Measurements from ENCODE around the gene PRDX6. TPM values are rescaled to one million over a fixed set of nuclear protein-coding genes. Genes with fewer than 3 reads are reported as not detected.
"Not testable (repeated sequence)": the region's sequence is repeated elsewhere in the genome, so short reads cannot be mapped to it uniquely, and the experiment has no call there.

PRDX6 gene
- total RNA-seq, 1 experiment from 2014 or later: 107 TPM

DNA sequence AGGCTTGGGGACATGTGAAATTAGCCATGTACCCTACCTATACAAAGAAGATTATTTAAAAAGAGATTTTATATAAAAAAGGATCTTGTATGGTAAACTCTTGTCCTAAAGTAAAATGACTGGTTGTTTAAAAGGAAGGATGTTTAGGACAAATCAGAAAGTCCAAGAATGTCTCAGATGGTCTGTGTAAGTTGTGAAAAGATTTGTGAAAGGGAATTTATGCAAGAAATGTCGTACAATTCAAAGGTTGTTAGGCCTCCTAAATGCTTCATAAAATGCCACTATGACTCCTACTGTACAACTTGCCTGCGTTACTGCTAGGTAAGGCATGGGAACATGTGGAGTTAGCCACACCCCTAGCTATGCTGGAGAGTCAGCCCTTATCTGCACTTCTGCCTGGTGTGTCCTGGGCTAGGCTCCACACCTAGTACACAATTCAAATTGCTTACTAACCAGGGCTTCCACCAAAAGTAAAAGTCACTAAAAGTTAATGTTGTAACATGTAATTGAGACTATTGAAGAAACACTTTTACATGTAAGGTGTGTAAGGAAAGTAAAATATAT, 19.7 kb downstream of the PRDX6 start:
- DNase-seq (ENCODE audit: low spot score): no peak

DNA sequence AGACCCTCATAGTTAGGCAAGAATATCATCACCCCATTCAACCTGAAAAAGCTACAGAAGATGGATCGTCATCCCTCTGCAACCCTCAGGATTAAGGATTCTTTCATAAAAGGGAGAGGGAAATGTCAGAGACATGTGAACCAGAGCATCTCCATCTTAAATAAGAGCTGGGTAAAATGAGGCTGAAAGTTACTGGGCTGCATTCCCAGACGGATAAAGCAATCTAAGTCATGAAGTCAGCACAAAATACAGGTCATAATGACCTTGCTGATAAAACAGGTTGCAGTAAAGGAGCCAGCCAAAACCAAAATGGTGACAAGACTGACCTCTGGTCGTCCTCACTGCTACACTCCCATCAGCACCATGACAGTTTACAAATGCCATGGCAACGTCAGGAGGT, 22.6 kb downstream of the PRDX6 start:
- DNase-seq (ENCODE audit: low spot score): no peak

DNA sequence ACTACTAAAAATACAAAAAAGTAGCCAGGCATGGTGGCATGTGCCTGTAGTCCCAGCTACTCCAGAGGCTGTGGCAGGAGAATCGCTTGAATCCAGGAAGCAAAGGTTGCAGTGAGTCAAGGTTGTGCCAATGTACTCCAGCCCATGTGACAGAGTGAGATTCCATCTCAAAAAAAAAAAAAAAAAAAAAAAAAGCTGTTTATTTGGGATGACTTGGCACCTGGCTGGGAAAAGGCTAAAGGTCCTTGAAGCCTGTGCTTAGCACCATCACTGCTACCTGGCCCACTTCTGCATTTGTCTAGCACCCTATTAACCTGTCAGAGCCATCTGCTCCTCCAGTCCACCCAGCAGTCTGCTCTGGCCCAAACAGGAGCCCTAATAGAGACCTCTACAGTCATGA, 25.0 kb downstream of the PRDX6 start:
- no peak for DNase-seq (ENCODE audit: low spot score)

DNA sequence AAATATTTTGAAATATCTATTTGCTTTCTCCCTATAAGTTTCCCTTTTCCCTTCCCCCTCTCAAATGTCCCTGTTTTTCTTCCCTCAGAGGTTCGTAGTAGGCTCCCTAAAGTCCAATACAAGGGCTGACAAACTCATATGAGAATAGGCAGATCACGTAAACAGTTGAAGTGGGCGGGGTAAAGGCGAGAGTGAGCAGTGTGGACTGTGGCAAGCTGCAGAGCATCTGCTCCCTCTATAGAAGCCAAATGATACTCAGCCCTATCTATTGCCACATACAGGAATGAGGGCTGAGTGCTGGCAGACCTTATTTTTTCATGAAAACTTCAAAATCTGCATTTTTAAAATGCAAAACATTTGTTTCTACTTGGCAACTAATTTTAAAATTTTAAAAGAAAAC, 26.3 kb downstream of the PRDX6 start:
- DNase-seq (ENCODE audit: low spot score): no peak

DNA sequence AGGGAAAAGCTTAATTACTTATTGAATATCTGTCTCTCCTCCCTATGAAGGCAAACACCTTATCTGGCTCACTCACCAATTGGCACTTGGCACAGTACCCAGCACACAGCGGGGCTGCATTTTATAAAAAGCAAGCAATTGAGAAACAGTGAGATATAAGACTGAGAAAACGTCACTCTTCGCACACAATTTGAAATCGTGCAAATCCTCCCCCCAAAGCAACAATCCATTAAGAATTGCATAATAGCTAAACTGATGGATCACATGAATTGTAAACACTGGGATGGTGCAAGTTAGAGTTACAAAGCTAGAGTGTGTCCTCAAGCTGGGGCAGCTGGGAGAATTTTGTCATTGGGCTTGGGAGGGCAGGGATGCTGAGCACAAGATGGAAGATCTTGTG, 27.1 kb downstream of the PRDX6 start:
- DNase-seq (ENCODE audit: low spot score): no peak

DNA sequence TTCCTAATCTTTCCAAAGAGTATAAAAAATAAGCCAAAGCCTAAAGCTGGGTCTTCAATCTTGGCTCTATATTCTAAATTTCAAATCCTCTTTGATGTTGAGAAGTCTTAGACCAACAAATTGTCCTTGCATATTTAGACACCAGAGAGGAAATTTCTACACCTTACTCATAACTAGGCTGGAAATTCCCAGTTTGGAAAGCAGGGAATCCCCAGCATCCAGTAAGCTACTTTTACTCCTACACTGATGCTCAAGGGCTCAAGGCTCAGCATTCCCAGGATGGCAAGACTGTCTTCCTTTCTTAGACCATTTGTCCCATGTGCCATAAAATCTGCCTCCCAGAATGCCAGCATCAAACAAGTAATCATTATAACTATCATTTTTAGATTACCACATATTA, 28.3 kb downstream of the PRDX6 start:
- DNase-seq (ENCODE audit: low spot score): no peak

DNA sequence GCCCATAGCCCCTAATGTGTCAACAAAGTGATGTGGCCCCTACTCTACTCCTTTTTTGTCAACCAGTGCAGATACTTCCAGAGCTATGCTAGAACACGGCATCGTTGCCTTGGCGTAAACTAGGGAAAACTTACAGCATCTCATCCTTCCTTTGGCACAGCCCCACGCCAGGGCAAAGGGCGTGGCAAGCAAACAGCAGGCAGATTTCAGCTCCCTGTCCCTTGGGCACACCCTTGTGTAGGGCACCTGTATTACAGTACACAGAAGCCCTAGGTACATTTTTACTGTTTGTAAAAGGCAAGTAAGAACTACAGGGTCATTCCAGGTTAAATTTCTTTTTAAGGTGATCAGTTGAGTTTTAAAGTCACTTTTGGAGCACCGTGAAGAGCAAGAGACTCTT, 29.3 kb downstream of the PRDX6 start:
- peak; percentile 64 for DNase-seq (ENCODE audit: low spot score)

DNA sequence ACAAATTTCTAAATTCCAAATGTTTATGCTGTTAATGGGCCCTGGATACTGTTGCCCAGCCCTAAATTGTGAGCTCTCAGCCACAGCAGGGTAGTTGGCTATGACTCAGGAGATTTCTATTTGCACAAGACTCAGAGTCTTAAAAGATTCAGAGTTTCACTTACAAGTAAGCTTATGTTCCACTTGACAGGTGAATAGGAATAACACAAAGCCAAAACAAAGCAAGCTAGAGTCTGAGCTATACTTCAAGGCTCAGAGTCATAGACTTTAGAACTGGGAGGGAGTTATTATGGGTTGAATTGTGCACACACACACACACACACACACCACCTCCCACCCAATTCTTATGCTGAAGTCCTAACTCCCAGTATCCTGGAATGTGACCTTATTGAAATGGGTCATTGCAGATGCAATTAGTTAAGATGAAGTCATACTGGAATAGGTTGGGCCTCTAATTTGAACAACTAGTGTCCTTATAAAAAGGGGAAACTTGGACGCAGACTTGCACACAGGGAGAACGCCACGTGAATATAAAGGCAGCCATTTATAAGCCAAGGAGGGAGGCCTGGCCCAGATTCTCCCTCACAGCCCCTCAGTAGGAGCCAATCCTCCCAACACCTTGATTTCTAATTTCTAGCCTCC, 30.2 kb downstream of the PRDX6 start:
- peak; percentile 67 for DNase-seq (ENCODE audit: low spot score)

DNA sequence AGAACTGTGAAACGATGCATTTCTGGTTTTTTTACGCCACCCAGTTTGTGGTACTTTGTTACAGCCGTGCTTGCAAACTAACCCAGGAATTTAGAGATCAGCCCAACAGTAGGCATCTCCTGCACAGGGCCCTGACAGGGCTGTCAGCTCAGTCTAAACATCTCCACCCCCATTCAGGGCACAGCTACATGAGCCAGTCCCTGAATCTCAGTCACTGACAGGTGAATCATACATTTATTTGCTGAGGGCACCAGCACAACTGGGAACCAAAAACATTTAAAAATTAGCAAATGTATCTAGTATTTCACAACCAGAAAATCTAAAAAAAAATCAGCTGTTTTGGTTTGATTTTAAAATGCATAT, 30.7 kb downstream of the PRDX6 start:
- peak; percentile 34 for DNase-seq (ENCODE audit: low spot score)

DNA sequence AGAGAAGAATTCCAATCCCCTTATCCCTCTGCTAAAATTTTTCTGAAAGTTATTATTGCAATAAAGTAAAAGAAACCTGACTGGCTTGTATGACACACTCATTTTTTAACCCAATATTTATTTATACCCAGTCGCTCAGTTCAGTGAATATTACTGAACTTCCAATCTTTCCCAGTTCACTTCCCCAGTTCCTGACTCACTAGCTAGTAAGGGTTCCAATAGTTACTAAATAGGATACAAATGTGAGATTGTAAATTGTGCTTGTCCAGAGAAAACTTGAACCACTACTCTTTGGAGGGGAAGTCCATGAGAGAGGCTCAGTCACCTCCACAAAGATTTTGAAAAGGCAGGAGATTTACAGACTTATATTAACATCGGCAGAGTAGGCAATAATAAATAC, 31.4 kb downstream of the PRDX6 start:
- no peak for DNase-seq (ENCODE audit: low spot score)

DNA sequence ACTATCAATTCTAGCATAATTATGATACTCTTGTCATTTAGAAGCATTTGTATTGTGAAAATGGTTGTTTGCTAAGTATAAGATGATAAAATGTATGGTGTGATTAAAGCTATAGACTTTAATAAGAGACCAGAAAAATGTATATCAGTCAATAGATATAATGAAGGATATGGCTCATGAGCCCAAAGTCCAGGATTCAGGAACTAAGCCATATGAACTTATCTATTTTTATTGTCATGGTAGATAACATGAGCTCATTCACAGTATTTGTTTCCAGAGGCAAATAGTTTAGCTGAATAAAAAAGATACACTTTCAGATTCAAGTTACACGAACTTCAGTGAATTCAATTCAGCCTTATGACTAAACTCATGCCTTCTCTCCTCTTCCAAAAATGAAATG, 32.7 kb downstream of the PRDX6 start:
- no peak for DNase-seq (ENCODE audit: low spot score)

DNA sequence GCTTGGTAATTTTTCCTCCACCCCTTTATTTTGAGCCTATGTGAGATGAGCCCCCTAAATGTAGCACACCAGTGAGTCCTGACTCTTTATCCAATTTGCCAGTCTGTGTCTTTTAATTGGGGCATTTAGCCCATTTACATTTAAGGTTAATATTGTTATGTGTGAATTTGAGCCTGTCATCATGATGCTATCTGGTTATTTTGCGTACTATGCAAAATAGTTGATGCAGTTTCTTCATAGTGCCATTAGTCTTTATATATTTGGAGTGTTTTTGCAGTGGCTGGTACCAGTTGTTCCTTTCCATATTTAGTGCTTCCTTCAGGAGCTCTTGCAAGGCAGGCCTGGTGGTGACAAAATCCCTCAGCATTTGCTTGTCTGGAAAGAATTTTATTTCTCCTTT, 37.4 kb downstream of the PRDX6 start:
- not testable (repeated sequence) for DNase-seq (ENCODE audit: low spot score)

DNA sequence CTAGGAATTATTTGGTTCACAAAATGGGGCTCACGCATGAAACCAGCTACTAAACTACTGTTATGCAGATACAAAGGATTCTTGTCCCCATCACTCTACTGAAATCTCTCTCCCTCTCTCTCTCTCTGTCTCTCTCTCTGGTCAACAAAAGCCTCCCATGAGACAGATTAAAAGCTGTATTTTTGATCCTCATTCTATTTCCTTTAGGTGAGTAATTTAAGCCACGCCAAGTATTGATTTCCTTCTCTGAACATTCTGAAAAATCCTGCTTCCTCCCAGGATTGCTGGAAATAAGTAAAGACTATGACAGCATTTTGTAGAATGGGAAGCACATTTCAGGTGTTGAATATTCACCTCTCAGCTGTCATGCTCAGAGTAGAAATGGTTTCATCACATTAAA, 43.7 kb downstream of the PRDX6 start:
- DNase-seq (ENCODE audit: low spot score): no peak

DNA sequence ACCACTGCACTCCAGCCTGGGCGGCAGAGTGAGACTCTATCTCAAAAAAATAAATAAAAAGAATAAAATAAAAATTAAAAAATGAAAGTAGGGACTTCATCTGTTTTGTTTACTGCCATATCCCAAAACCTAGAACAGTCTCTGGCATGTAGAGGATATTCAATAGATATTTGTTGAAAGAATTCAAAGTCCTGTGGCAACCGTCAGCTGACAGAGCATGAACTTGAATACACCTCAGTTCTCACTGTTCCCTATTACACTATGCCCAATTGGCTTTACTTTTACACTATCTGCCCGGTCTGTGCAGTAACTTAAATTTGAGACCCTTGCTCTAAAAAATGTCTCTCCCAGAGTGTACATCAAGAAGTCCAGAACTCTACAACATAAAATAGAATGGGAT, 46.2 kb downstream of the PRDX6 start:
- DNase-seq (ENCODE audit: low spot score): no peak

DNA sequence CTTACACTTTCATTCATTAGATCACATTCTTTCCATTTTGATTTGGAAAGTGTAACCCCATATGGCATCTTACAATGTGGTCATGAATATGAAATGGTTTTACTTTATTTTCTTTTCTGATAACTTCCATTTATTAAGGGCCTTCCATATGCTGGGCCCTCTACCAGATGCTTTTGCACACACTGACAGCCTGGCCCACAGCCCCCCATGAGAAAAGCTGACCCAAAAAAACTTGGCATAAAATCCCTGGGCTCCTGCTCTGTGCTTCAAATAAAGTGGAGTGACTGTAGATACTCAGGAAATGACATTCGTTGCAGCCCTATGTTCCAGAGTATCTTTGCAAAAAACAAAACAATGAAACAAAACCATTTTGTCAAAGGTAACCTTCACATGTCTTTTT, 48.8 kb downstream of the PRDX6 start:
- DNase-seq (ENCODE audit: low spot score): no peak

DNA sequence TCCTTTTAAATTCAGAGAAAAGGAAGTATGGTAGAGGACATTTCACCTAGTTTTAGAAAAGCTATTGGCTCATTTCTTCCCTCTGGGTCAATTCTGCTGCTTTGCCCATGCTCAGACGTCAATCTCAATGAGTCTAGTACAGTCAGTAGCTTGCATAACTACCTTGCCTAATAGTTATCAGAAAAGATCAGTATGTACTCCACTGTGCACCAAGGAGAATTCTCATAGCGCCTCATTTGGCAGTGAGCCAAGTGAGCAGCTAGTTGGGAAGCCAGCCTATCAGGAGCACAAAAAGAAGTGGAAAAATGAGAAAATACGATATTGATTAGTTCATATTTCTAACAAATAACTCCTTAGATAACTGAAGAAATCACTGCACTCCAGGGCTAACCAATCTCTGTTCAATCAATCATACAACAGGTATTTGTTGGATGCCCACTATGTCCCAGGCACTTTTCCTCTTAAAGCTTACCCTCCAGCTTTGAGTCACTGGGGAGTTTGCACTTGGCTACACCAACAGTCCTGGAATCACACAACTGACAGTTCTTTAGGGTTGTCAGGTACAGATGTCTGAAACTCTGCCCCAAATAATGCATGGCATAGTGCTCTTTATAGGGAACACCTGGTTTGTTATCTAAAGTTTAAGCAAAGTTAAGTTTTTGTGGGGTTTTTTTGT, 50.2 kb downstream of the PRDX6 start:
- DNase-seq (ENCODE audit: low spot score): peak; percentile 19

DNA sequence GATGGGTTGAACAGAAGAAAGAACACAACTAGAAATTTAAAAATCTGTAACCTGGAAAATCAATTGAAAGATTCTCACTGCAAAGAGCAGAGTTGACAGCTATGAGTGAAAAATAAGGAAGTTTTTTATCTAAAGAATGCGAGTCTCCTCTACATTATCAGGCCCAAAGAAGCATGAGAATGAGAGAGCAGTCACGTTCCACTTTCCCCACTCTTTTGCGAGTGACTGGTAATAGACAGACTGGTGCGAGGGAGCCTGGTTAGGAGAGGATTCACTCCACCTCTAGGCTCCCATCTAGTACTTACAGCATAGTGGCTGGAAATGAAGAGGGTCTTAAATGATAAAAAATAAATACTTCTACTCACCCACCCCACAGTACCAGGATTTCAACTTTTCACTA, 52.0 kb downstream of the PRDX6 start:
- DNase-seq (ENCODE audit: low spot score): no peak

DNA sequence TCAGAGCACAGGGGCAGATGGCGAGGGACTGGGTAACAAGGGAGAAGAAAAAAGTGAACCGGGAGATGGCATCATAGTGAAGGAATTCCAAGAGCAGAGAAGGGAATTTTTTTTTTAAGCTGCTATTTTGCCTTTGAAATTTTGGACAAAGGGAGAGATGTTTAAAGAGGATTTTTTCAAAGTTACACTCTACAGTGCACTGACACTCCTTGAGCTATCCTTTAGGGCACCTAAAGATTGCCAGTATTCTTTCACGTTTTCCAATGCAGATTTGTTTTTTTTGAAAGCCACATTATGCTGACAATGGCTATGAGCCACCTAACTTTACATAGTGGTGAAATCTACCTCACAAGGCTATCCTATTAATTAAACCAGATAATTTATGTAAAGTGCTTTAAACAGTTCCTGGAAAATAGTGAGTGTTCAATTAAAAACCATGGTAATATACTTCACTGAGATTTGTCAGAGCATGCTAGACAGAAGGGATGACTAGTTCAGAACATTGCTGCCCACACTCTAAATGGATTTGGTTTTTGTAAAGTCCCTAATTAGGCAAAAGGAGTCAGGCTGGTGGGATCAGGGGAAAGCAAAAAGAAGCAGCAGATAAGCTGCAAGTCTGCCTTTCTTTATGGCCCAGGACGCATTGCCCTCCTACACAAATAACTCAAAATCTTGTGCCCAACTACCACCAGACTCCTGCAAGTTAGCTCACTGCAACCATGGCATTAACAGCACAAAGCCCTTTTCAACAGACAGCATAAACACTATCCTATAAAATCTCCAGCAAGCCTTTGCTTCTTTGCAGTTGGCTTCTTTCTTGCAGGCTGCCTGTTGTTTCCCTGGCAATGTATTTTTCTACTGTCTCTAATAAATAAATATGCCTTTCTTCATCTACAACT, 53.9 kb downstream of the PRDX6 start:
- DNase-seq (ENCODE audit: low spot score): no peak

DNA sequence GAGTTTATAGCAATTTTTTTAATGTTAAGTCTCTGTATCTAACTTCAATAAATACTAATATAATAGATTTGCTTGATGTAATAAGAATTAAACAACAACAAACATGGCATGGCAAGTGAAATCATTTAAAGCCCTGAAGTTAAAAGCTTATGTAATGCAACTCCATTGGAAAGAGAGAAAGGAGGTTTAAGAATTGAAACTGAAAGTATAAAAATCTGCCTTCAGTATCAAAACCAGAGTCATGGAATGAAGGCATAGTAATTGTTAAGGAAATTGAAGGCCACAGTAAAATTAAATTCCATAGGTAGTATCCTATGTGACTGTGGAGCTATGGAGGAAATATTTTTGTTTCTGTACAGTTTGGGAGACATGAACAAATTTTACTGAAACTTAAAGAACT, 55.1 kb downstream of the PRDX6 start:
- DNase-seq (ENCODE audit: low spot score): no peak

DNA sequence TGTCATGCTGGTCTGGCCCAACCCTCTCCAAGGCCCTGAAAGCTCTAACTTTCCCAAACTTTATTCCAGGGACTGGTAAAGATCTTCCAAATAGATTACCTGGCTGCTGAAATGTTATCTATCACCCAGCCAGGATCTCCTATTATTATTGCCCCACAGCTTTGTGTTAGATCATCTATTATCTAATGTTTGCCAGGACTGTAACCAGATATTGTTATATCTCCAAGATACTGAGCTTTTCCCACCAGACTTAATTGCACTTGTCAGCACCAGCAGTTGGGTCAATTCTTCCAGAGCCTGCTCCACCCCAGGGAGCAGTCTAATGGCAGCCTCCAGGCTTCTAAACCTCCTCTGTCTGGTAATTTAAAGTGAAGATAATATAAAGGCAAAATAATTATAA, 59.1 kb downstream of the PRDX6 start:
- DNase-seq (ENCODE audit: low spot score): no peak

All from HT-29 (cell line).